HG03460 (cell line): ENCODE data around the gene ACAD9.

Experiments used
- ATAC-seq: cut with Tn5 transposase; IDR thresholded peaks from one replicate; pipeline ENCODE4 v1.9.1; 2021; ENCODE audit not compliant: unreplicated experiment

ACAD9 gene

GRCh38 chr3:128933213-128933921, 53.9 kb downstream of the ACAD9 start:
- ATAC-seq, result no peak

GRCh38 chr3:128933922-128934253, 54.5 kb downstream of the ACAD9 start:
- ATAC-seq, result no peak

GRCh38 chr3:128935922-128936321, 56.5 kb downstream of the ACAD9 start:
- no peak for ATAC-seq

GRCh38 chr3:128936341-128936740, 56.9 kb downstream of the ACAD9 start:
- no peak for ATAC-seq

GRCh38 chr3:128940252-128940651, 60.8 kb downstream of the ACAD9 start:
- ATAC-seq, result no peak

GRCh38 chr3:128942161-128942952, 62.9 kb downstream of the ACAD9 start:
- no peak for ATAC-seq

GRCh38 chr3:128945041-128945877, 65.8 kb downstream of the ACAD9 start:
- no peak for ATAC-seq

- ATAC-seq, result no peak
Measured at GRCh38 chr3:128945878-128946175, 66.4 kb downstream of the ACAD9 start.

GRCh38 chr3:128946411-128946810, 67.0 kb downstream of the ACAD9 start:
- no peak for ATAC-seq

- ATAC-seq, result no peak
Measured at GRCh38 chr3:128949158-128949557, 69.7 kb downstream of the ACAD9 start.

GRCh38 chr3:128950223-128950938, 71.0 kb downstream of the ACAD9 start:
- ATAC-seq, result no peak

- ATAC-seq, result no peak
Measured at GRCh38 chr3:128956440-128956839, 77.0 kb downstream of the ACAD9 start.
